COLO668 (cell line): ENCODE measurements around the gene PRDM7.

Experiments
- DNase-seq: peaks from one replicate; lab custom pipeline; 2025; ENCODE audit not compliant: unreplicated experiment; lab: John Stamatoyannopoulos, UW

Gene PRDM7

GRCh38 chr16:90037276-90037675 is 39.9 kb downstream of the PRDM7 start:
- DNase-seq = no peak

DNA sequence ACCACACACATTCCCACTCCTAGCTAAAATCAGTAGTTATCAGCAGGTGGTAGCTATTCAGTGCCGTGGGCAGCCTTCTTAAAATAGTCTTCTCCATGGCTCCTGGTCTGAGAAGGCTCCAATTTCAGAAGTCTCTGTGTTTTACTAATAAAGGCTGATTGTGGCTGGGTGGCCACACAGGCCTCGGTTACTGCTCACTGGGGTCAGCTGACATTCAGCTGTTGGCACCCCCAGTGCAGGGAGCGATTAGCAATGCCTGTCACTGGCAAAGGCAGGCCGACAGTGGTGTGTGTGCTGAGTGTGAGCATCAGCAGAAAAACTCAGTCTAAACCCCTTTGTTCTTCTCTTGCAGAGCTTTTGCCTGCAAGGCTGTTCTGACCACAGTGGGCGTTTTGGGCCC is 41.2 kb downstream of the PRDM7 start:
- DNase-seq = no peak

DNA sequence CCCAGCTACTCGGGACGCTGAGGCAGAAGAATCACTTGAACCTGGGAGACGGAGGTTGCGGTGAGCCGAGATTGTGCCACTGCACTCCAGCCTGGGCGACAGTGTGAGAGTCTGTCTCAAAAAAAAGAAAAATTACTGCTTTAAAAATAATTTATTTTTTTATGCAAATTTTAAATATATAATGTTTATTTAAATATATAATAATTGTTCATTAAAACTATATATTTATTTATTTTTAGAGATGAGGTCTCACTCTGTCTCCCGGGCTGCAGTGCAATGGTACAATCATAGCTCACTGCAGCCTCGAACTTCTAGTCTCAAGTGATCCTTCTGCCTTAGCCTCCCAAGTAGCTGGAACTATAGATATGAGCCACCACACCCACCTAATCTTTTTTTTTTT is 42.6 kb downstream of the PRDM7 start:
- DNase-seq = no peak

DNA sequence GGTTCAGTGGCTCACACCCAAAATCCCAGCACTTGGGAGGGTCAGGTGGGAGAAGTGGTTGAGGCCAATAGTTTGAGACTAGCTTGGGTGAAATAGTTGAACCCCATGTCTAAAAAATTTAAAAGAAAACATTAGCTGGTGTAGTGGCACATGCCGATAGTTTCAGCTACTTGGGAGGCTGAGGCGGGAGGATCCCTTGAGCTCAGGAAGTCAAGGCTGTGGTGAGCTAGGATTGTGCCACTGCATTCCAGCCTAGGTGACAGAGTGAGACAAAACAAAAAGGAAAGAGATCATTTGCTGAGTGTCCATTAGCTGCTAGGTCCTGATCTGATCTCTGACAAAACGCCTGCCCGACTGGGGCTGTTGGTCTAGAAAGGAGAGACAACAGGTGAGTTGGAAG is 43.7 kb downstream of the PRDM7 start:
- DNase-seq = no peak

GRCh38 chr16:90032674-90033331 is 44.3 kb downstream of the PRDM7 start:
- DNase-seq = no peak

DNA sequence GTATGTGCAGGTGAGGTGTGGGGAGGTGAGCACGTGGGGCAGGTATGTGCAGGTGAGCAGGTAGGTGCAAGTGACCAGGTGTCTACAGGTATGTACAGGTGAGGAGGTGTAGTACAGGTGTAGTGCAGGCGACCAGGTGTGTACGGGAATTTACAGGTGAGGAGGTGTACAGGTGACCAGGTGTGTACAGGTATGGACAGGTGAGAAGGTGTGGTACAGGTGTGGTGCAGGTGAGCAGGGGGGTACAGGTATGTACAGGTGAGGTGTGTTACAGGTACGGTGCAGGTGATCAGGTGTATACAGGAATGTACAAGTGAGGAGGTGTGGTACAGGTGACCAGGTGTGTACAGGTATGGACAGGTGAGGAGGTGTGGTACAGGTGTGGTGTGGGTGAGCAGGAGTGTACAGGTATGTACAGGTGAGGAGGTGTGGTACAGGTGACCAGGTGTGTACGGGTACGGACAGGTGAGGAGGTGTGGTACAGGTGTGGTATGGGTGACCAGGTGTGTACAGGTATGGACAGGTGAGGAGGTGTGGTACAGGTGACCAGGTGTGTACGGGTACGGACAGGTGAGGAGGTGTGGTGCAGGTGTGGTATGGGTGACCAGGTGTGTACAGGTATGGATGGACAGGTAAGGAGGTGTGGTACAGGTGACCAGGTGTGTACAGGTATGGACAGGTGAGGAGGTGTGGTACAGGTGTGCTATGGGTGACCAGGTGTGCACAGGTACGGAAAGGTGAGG is 45.0 kb downstream of the PRDM7 start:
- no peak for DNase-seq

GRCh38 chr16:90031186-90031930 is 45.8 kb downstream of the PRDM7 start:
- DNase-seq = no peak

DNA sequence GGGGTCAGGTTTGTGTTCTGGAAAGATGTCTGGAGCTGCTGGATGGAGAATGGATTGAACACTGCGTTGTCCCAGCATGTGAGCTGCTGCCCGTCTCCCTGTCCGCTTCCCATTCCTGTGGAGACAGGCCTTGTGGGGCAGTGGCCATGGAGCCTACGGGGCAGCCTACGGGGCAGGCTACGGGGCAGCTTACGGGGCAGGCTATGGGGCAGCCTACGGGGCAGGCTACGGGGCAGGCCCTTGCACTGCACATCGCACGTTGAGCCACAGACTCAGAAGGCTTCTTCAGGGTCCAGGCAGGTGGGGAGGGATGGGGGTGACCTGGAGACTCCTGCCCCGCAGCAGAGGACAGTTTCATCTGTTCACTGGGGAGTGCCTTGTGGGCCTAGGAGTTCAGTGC is 48.1 kb downstream of the PRDM7 start:
- DNase-seq = no peak

DNA sequence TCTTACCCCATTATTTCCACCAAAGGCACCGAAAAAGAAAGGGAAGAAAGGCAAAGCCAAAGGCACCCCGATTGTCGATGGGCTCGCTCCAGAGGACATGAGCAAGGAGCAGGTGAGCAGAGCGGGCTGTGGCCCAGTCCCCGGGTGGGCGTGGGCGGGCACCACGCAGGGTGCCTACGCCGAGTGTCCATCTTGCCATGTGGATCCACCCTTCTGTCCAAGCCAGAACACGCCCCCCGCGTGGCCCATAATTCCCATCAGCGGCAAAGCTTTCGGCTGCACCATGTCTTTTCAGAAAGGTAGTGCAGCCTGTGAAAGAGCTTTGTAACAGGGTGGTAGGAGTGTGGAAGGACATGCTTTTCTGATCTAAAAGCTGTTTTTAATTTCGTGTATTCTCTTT is 49.5 kb downstream of the PRDM7 start:
- DNase-seq = no peak

DNA sequence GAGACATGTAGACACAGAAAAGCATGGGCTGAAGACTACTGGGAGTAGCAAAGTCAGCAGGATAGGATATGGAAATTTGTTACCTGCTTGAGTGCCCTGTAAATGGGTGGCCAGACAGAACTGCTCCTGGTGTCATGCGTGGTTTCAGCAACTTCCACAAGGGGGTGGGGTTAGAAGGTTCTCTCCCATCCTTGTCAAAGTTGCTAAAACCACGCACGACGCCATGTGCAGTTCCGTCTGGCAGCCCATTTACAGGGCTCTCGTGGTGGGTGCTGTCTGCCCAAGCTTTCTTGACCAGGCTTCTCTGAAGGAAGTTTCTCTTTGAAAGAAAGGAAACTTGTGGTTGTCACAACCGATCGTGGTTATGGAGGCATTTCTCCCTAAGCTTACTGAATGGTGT is 51.0 kb downstream of the PRDM7 start:
- DNase-seq = no peak

DNA sequence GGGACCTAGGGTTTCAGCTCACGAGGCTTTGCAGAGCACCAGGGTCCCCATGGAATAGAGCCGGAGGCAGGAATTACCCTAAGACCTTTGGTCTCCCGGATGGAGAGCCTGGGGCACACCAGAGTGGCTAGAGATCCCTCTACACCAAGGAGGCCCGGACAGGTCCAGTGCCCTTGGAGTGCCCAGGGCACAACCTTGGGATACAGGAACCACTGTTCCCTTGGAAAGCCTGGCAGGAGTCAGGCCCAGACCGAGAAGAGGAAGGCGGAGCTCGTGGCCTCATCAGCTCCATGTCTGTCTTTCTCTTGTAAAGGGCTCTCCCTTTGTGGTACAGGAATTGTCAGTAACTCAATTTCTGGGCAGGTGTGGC is 54.1 kb downstream of the PRDM7 start:
- no peak for DNase-seq

GRCh38 chr16:90022209-90023077 is 54.7 kb downstream of the PRDM7 start:
- DNase-seq = peak; percentile 96

- DNase-seq = peak; percentile 32
Measured at GRCh38 chr16:90020838-90021382, 56.2 kb downstream of the PRDM7 start.

GRCh38 chr16:90020260-90020837 is 56.8 kb downstream of the PRDM7 start:
- DNase-seq = peak; percentile 57

DNA sequence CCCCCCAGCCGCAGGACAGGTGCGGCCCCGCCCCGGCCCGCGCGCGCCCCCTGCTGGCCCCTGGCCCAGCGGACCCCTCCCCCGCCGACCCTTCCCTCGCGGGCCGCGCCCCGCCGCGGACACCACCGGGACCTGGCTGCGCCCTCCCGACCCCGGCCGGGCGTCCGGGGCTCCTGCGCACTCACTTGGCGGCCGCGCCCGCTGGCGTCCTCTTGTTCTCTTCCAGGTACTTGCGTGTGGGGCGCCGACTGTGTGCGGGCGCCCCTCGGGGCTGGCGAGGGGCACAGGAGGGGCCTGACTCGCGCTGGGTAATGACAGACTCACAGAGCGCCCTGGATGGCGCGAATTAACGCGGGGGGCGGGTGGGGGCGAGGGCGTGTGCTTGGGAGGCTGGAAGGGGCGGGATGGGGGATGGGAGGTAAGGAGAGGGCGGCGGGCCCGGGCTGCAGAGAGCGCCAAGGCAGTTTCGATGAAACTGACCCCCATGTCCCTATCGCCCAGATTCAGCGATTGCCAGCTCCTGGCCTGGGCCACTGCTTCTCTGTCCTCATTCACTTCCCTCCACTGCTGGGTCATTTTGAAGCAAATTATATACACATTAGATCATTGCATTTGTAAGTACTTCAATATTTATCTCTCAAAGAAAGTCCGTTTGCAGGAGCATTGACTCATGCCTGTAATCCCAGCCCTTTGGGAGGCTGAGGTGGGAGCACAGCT is 57.4 kb downstream of the PRDM7 start:
- peak; percentile 82 for DNase-seq

GRCh38 chr16:90018652-90019542 is 58.2 kb downstream of the PRDM7 start, which contains the start of gene DBNDD1:
Gene DBNDD1, minus strand, starts transcription at chr16:90019456. Its CDS starts 115 bp downstream, at chr16:90019341.
- peak; percentile 59 for DNase-seq

DNA sequence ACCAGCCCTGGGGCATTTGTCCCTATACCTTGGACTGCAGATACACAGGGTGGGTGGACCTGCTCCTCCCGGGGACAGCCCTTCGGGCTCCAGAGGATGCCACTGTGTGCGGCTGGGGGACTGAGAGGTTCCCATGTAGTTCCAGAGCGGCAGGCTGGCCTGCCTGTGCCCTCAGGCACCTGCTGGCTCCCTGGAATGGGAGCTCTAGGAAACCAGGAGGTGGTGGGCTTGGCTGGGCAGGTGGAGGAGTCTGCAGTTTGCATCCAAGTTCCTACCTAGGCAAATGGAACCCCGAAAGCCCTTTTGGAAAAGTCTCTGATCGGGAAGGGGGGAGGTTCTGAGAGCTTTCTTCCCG is 58.9 kb downstream of the PRDM7 start:
- peak; percentile 59 for DNase-seq

DNA sequence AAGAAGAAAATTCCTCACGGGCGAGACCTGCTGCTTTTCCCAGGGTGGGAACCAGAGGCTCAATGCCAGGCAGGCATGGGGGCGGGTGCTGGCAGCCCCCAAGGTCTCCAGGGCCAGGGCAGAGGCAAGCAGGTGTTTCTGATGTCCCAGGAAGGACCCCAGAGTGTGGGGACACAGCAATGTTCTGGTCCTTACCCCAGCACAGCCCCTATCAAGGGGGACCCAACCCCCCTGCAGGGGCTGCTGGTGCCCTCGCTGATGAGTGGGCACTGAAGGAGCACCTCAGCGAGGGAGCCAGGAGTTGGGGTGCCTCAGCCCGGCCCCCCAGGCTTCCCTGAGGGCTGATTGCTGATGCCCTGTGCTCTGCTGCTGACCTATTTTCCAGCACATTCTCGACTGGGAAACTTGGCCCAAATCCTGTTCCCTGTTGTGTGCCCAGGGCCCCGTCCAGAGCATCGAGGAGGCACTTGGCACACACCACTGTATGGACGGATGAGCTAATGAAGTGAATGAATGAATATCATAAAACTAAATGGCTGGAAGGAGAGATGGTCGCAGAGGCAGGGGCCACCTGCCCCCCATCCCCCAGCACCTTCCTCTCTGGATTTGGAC is 60.7 kb downstream of the PRDM7 start:
- no peak for DNase-seq
